HCT116 (cell line): Measurements from ENCODE around the gene HLA-DPA1. TPM values are rescaled to one million over a fixed set of nuclear protein-coding genes. Genes with fewer than 3 reads are reported as not detected.

Experiments
- ATAC-seq: fragments of 200-7000 bp; cut with Tn5 transposase; 2 replicates; pipeline ENCODE4 v1.9.1; 2020; ENCODE audit warnings: mild to moderate bottlenecking, moderate library complexity
- BruUV-seq: library from RNA; stranded (reverse); fragments of 400-500 nt; replicated peaks from 2 replicates; lab custom pipeline; 2021; lab: Mats Ljungman, UMichigan
- CTCF ChIA-PET: fragments of 300-600 bp; sonication (Branson Sonifier 250); formaldehyde crosslinking; loops from one replicate; lab custom pipeline; 2021; ENCODE audit warnings: antibody characterized with exemption; lab: Charles Lee
- POLR2A ChIA-PET: fragments of 300-600, 350-600 bp; sonication (Branson Sonifier 250); formaldehyde crosslinking; loops from one replicate; lab custom pipeline; 2021; ENCODE audit warnings: antibody characterized with exemption; lab: Charles Lee
- RAD21 ChIA-PET, 2 experiments: fragments of 300-600 bp; sonication (Branson Sonifier 250); formaldehyde crosslinking; loops; one replicate each; lab custom pipeline; 2023; ENCODE audit warnings: low total read pairs in 2 of 2; ENCODE audit not compliant: uncharacterized antibody in 2 of 2, unreplicated experiment in 2 of 2, low non-redundant PET in 1 of 2; lab: Charles Lee
- DNase-seq: peaks from one replicate; pipeline ENCODE4 v3.0.0-alpha.2; 2010; ENCODE audit warnings: low read depth, low spot score
- H2AFZ ChIP-seq: fragments of 200-600 bp; shearing (Covaris generic), sonication (generic); 2 replicates; pipeline ENCODE4 v1.6.1; 2017; ENCODE audit warnings: low read depth, mixed run types, mixed read lengths, antibody characterized with exemption, low read length; ENCODE audit not compliant: poor library complexity, severe bottlenecking
- H3K27ac ChIP-seq: 2 replicates; pipeline ENCODE4 v1.5.1; 2012; ENCODE audit warnings: low read depth, low read length
- H3K27me3 ChIP-seq: fragments of 200-600 bp; sonication (generic); 2 replicates; pipeline ENCODE4 v1.6.1; 2016; ENCODE audit warnings: mixed run types, low read length, mixed read lengths; ENCODE audit not compliant: insufficient read depth
- H3K36me3 ChIP-seq, 2 experiments: fragments of 200-500 bp in 1 of 2; fragments of 200-600 bp in 1 of 2; sonication (Bioruptor generic) in 1 of 2; sonication (generic) in 1 of 2; 2 replicates each; pipeline versions ENCODE4 v1.5.1 to v1.6.1; 2014 to 2016; ENCODE audit warnings: low read length in 2 of 2, inconsistent platforms in 1 of 2, mixed read lengths in 1 of 2, mixed run types in 1 of 2; ENCODE audit not compliant: insufficient read depth in 2 of 2, control insufficient read depth in 1 of 2
- H3K4me1 ChIP-seq, 2 experiments: fragments of 200-600 bp in 1 of 2; sonication (generic) in 1 of 2; 2 replicates each; pipeline versions ENCODE4 v1.5.1 to v1.6.1; 2012 to 2017; ENCODE audit warnings: low read length in 2 of 2, inconsistent platforms in 1 of 2, mild to moderate bottlenecking in 1 of 2, mixed read lengths in 1 of 2, mixed run types in 1 of 2, moderate library complexity in 1 of 2; ENCODE audit not compliant: insufficient read depth in 2 of 2, control insufficient read depth in 1 of 2
- H3K4me2 ChIP-seq: fragments of 200-600 bp; sonication (generic); 2 replicates; pipeline ENCODE4 v1.6.1; 2017; ENCODE audit warnings: mixed run types, low read length, mixed read lengths
- H3K4me3 ChIP-seq, 2 experiments: fragments of 200-600 bp in 1 of 2; sonication (generic) in 1 of 2; replicated peaks in 1 of 2; 2 replicates each; pipeline ENCODE4 v1.5.1; 2011 to 2016; ENCODE audit warnings: low read length in 2 of 2, control low read depth in 1 of 2, low read depth in 1 of 2, mild to moderate bottlenecking in 1 of 2, mixed read lengths in 1 of 2, mixed run types in 1 of 2
- H3K79me2 ChIP-seq: fragments of 200-600 bp; sonication (generic); 2 replicates; pipeline ENCODE4 v1.6.1; 2017; ENCODE audit warnings: mild to moderate bottlenecking, mixed run types, low read length, moderate library complexity, mixed read lengths; ENCODE audit not compliant: insufficient read depth
- H3K9ac ChIP-seq: fragments of 200-600 bp; sonication (generic); 2 replicates; pipeline ENCODE4 v1.6.1; 2016; ENCODE audit warnings: low read length, mixed read lengths
- H3K9me2 ChIP-seq: fragments of 200-600 bp; sonication (generic), shearing (Covaris generic); 2 replicates; pipeline ENCODE4 v1.6.1; 2017; ENCODE audit warnings: mixed run types, mild to moderate bottlenecking, moderate library complexity; ENCODE audit not compliant: insufficient read depth
- H3K9me3 ChIP-seq, 2 experiments: fragments of 200-500 bp in 1 of 2; fragments of 200-600 bp in 1 of 2; sonication (Bioruptor generic) in 1 of 2; sonication (generic) in 1 of 2; 2 replicates each; pipeline ENCODE4 v1.6.1; 2014 to 2017; ENCODE audit warnings: low read length in 2 of 2, mixed read lengths in 2 of 2, inconsistent platforms in 1 of 2, low read depth in 1 of 2, mild to moderate bottlenecking in 1 of 2, mixed run types in 1 of 2, moderate library complexity in 1 of 2; ENCODE audit not compliant: control insufficient read depth in 1 of 2, insufficient read depth in 1 of 2
- H4K20me1 ChIP-seq: fragments of 200-600 bp; sonication (generic), shearing (Covaris generic); 2 replicates; pipeline ENCODE4 v1.6.1; 2017; ENCODE audit warnings: mixed run types, mild to moderate bottlenecking, moderate library complexity; ENCODE audit not compliant: insufficient read depth
- CBX3 ChIP-seq: IDR thresholded peaks from 2 replicates; pipeline ENCODE4 v1.6.1; 2012; ENCODE audit warnings: low read depth
- CTCF ChIP-seq, 3 experiments: fragments of 200-600 bp in 1 of 3; sonication (generic) in 1 of 3; IDR thresholded peaks in 2 of 3; conservative IDR thresholded peaks in 1 of 3; 2 replicates each; pipeline ENCODE4 v1.5.1; 2012 to 2017; ENCODE audit warnings: low read depth in 2 of 3, low read length in 2 of 3, antibody characterized with exemption in 1 of 3, borderline replicate concordance in 1 of 3, control low read depth in 1 of 3, mild to moderate bottlenecking in 1 of 3, mixed read lengths in 1 of 3, mixed run types in 1 of 3, moderate library complexity in 1 of 3; ENCODE audit not compliant: insufficient read depth in 1 of 3
- ELF1 ChIP-seq: IDR thresholded peaks from 2 replicates; pipeline ENCODE4 v1.6.1; 2012; ENCODE audit warnings: low read depth, borderline replicate concordance
- EZH2 ChIP-seq: fragments of 200-600 bp; sonication (generic); IDR thresholded peaks from 2 replicates; pipeline ENCODE4 v1.6.1; 2017; ENCODE audit warnings: antibody characterized with exemption, mixed run types
- FOSL1 ChIP-seq: IDR thresholded peaks from 2 replicates; pipeline ENCODE4 v1.6.1; 2012; ENCODE audit warnings: low read depth
- JUND ChIP-seq: IDR thresholded peaks from 2 replicates; pipeline ENCODE4 v1.6.1; 2012
- MAX ChIP-seq: IDR thresholded peaks from 2 replicates; pipeline ENCODE4 v1.6.1; 2012
- POLR2A ChIP-seq: IDR thresholded peaks from 2 replicates; pipeline ENCODE4 v1.7.0; 2011; ENCODE audit warnings: borderline replicate concordance; ENCODE audit not compliant: insufficient read depth, insufficient read length; ENCODE audit errors: extremely low read depth
- POLR2AphosphoS5 ChIP-seq: IDR thresholded peaks from 2 replicates; pipeline ENCODE4 v1.6.1; 2011; ENCODE audit warnings: mild to moderate bottlenecking, low read depth, low read length, moderate library complexity
- RAD21 ChIP-seq: IDR thresholded peaks from 2 replicates; pipeline ENCODE4 v1.6.1; 2012; ENCODE audit warnings: low read depth, mild to moderate bottlenecking
- SIN3A ChIP-seq: IDR thresholded peaks from 2 replicates; pipeline ENCODE4 v1.6.1; 2012; ENCODE audit warnings: low read depth
- SP1 ChIP-seq: IDR thresholded peaks from 2 replicates; pipeline ENCODE4 v1.6.1; 2012; ENCODE audit warnings: low read depth
- SRF ChIP-seq: IDR thresholded peaks from 2 replicates; pipeline ENCODE4 v1.6.1; 2012; ENCODE audit warnings: low read depth
- TCF7L2 ChIP-seq: IDR thresholded peaks from 2 replicates; pipeline ENCODE4 v1.7.0; 2011; ENCODE audit warnings: borderline replicate concordance, inconsistent platforms; ENCODE audit not compliant: insufficient read depth, insufficient read length; ENCODE audit errors: extremely low read depth
- YY1 ChIP-seq: IDR thresholded peaks from 2 replicates; pipeline ENCODE4 v1.6.1; 2011; ENCODE audit warnings: low read length, low read depth, moderate library complexity, mild to moderate bottlenecking; ENCODE audit not compliant: insufficient replicate concordance; ENCODE audit errors: extremely low read depth
- ZBTB33 ChIP-seq: IDR thresholded peaks from 2 replicates; pipeline ENCODE4 v1.6.1; 2011; ENCODE audit warnings: mild to moderate bottlenecking, low read length, moderate library complexity; ENCODE audit not compliant: insufficient replicate concordance; ENCODE audit errors: extremely low read depth
- ZFX ChIP-seq: fragments of 450-650 bp; IDR thresholded peaks from 2 replicates; pipeline ENCODE4 v1.6.1; 2017
- intact Hi-C: fragments of 100-400 bp; cut with micrococcal nuclease; formaldehyde crosslinking; loops from 2 replicates; pipeline ENCODE4 v1.10.0; 2022
- total RNA-seq: library from RNA; stranded (reverse); gene quantifications from one replicate; pipeline ENCODE4 v1.2.1, GENCODE V29; 2021; ENCODE audit not compliant: unreplicated experiment

Gene HLA-DPA1
- total RNA-seq, 1 experiment from 2014 or later: 0.89 TPM

GRCh38 chr6:33082702-33083101, 9.3 kb upstream of the HLA-DPA1 start:
- no peaks in the 10 kb centered on the region for H3K4me1 ChIP-seq
- no peak overlapping the region for H3K4me2 ChIP-seq
- no peaks in the 10 kb centered on the region for H4K20me1 ChIP-seq
- H3K9ac ChIP-seq: no peak overlapping the region
- no peaks in the 10 kb centered on the region for H3K36me3 ChIP-seq
- BruUV-seq: no TSS peak
- ChIA-PET RAD21 (no interaction called here), CTCF (interaction anchor here (1.0 kb wide), 1 partner anchor 69 kb away, joined by 4 read pairs; no protein-coding TSS in a partner anchor)
- no peaks in the 10 kb centered on the region for H3K9me3 ChIP-seq
- ATAC-seq: peak; percentile 89
- H2AFZ ChIP-seq: no peak overlapping the region
- peak; percentile 24 for DNase-seq
- no peak overlapping the region for H3K4me3 ChIP-seq
- TF ChIP-seq POLR2A (no peak), CTCF (IDR thresholded peaks at IDR 0.05 in 2 of 3, conservative IDR thresholded peaks at IDR 0.05 in 1 of 3; ENCODE audit: borderline replicate concordance in 1 of 3, insufficient read depth in 1 of 3, low read depth in 2 of 3, low read length in 2 of 3) (peak; percentile 38 to 68 (median 65); a peak in 5 of 6 replicates), RAD21 (peak; percentile 55)
- TF ChIP-seq, all 23 proteins: peak for 2
- Histone ChIP-seq H3K27me3 (no peaks in the 10 kb centered on the region; the same call in 1 of the 2 replicates), H3K79me2 (no peaks in the 10 kb centered on the region), H3K27ac (no peak overlapping the region), H3K9me2 (no peaks in the 10 kb centered on the region)
- intact Hi-C loops: loop anchor here (1.0 kb wide), 1 partner anchor 67 kb away; no protein-coding TSS in a partner anchor
- POLR2A ChIA-PET: no interaction called here

- Histone ChIP-seq H3K9me3 (no peaks in the 10 kb centered on the region), H3K27me3 (no peaks in the 10 kb centered on the region), H4K20me1 (no peaks in the 10 kb centered on the region), H3K79me2 (no peaks in the 10 kb centered on the region), H3K4me2 (no peak overlapping the region), H3K9me2 (no peaks in the 10 kb centered on the region), H2AFZ (no peak overlapping the region), H3K36me3 (no peaks in the 10 kb centered on the region), H3K9ac (no peak overlapping the region), H3K4me1 (no peaks in the 10 kb centered on the region), H3K4me3 (no peak overlapping the region), H3K27ac (no peak overlapping the region)
- DNase-seq: no peak
- CTCF ChIA-PET: no interaction called here
- intact Hi-C loops: no loop called here
- POLR2A ChIA-PET: no interaction called here
- RAD21 ChIA-PET: no interaction called here
- BruUV-seq: no TSS peak
- ATAC-seq: no peak
- TF ChIP-seq ZBTB33 (no peak), EZH2 (no peak), ELF1 (no peak), YY1 (no peak), SRF (no peak), JUND (no peak), POLR2A (no peak), MAX (no peak), SIN3A (no peak), POLR2AphosphoS5 (no peak), ZFX (no peak), RAD21 (no peak), SP1 (no peak), FOSL1 (no peak), TCF7L2 (no peak), CBX3 (no peak)
These were observed 7.8 kb upstream of the HLA-DPA1 start for GRCh38 chr6:33081098-33081824.
